Pulmonary artery endothelial cell (primary cell): ENCODE data around the gene ATG4D. TPM values are rescaled to one million over a fixed set of nuclear protein-coding genes. Genes with fewer than 3 reads are reported as not detected.
A peak's percentile ranks its signal among the peaks of the same experiment; 100 is the strongest.

Experiments used
- DNase-seq: peaks from one replicate; pipeline ENCODE4 v3.0.0-alpha.2; 2011; ENCODE audit warnings: low read depth, low spot score
- total RNA-seq: library from RNA; depleted of rRNA; stranded (reverse); fragments of >200 nt; gene quantifications from 2 replicates; pipeline ENCODE4 v1.2.3, GENCODE V29; 2014

Gene ATG4D
- total RNA-seq, 1 donor from 2014 or later: 12.5 TPM

DNA sequence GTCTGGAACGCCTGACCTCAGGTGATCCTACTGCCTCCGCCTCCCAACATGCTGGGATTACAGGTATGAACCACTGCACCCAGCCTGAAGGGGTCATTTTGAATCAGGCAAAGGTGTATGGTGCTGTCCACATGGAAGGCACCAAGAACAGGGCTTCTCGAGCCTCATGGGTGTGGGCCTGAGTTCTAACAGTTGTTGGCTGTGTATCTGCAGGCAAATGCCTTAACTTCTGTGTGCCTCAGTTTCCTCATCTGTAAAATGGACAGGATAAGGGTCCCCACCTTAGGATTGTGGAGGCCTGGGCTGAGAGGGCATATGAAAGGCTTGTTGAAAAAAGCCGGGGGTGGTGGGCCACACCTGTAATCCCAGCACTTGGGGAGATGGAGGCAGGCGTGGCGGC, 34.2 kb downstream of the ATG4D start:
- no peak for DNase-seq

DNA sequence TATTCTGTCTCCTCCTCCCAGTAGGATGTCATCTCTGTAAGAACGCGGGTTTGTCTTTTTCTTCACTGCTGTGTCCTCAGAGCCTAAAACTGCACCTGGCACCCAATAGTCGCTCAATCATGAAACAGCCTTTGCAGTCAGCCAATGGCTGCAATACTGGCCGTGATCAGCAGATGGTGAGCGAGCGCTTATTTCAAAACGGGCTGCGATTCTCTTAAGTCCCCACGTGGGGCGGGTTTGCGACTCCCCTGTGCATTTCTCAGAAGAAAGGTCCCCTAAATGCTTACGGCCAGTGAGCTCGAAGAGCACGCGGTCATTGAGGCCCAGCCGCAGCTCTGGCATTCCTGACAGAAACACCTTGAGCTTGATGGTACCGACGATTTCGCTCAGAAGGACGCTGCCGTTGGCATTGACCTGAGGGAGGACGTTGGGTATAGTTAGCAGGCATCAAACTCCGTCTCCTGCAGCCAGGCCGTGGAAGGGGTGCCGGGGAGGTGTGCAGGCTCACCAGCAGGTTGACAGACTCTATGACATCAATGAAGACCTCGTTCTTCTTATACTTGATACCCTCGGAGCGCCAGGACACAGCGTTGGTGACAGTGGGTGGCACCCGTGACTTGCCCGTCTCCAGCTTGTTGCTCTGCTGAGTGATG, 37.4 kb downstream of the ATG4D start:
- peak; percentile 77 for DNase-seq

DNA sequence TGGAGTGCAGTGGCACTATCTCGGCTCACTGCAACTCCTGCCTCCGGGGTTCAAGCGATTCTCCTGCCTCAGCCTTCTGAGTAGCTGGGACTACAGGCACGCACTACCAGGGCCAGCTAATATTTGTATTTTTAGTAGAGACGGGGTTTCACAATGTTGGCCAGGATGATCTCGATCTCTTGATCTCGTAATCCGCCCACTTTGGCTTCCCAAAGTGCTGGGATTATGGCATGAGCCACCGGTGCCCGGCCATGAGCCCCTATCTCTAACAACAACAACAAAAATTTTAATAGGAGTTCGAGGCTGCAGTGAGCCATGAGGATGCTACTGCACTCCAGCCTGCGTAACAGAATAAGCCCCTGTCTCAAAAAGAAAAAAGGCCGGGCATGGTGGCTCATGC, 38.4 kb downstream of the ATG4D start:
- DNase-seq: no peak

GRCh38 chr19:10583036-10583776, 39.5 kb downstream of the ATG4D start:
- no peak for DNase-seq

GRCh38 chr19:10586396-10586795, 42.7 kb downstream of the ATG4D start:
- DNase-seq: no peak

- DNase-seq: no peak
Measured at GRCh38 chr19:10587022-10587838, 43.5 kb downstream of the ATG4D start, which contains the start of gene AP1M2. AP1M2 (minus strand) TSS chr19:10587312; CDS start chr19:10587231, 81 bp downstream.

DNA sequence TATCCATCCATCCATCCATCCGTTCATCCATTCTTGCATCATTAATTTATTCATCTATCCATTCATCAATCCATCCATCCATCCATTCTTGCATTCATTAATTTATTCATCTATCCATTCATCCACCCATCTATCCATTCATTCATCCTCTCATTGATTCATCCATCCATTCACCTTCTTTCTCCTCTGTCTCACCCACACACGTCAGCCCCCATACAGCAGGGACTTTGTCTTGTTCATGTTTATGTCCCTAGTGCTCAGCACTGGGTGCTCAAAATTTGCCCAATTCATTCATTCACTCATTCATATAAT, 44.1 kb downstream of the ATG4D start:
- DNase-seq: no peak

DNA sequence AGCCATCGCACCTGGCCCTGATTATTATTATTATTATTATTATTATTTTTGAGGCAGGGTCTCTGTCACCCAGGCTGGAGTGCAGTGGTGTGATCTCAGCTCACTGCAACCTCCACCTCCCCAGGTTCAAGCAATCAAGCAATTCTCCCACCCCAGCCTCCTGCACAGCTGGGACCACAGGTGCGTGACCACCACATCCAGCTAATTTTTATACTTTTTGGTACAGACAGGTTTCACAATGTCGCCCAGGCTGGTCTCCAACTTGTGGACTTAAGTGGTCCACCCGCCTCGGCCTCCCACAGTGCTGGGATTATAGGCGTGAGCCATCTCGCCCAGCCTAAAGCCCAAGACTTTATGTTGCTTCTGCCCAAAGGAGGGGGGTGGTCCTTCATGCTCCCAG, 49.4 kb downstream of the ATG4D start:
- no peak for DNase-seq

DNA sequence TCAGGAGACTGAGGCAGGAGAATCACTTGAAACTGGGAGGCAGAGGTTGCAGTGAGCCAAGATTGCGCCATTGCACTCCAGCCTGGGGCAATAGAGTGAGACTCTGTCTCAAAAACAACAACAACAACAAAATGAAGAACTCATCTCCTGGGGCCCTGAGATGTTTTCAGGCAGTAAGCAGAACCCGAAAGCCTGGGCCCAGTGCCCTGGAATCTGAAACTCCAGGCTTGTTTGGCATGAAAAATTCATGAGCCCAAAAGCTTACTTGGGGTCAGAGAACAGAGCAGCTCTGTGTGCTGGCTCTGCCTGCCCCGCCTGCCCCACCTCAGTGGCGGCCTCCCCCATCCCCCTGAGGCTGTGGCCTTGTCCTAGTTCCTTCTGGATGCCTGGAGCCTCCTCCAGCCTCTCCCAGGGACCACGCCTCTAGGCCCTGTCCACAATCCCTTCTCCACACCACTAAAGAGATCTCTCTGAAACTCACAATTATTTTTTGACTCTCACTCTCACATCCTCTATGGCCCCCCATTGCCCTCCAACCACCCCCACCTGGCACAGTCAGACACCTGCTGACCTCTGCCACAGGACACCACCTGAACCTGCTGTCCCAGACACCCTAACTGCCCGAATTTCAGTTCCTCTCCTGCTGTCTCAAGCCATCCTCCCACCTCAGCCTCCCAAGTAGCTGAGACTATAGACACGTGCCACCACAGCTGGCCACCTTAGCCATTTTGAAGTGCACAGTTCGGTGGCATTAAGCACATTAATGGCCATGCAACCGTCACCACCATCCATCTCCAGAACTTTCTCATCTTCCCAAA, 50.3 kb downstream of the ATG4D start:
- no peak for DNase-seq

- no peak for DNase-seq
Measured at GRCh38 chr19:10600149-10600548, 56.4 kb downstream of the ATG4D start.

DNA sequence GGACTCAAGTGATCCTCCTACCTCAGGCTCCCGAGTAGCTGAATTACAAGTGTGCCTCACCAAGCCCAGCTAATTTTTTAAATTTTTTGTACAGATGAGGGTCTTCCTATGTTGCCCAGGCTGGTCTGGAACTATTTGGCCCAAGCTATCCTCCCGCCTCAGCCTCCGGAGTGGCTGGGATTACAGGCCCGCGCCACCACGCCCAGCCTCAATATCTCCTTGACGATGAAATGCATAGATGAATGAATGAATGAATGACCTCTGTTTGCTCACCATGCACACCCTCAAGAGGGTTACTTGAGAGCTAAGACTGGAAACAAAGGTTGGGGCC, 58.3 kb downstream of the ATG4D start:
- DNase-seq: no peak

GRCh38 chr19:10602330-10603083, 58.8 kb downstream of the ATG4D start:
- no peak for DNase-seq

Other genes with a start within 250 kb of the ATG4D start
- gene ZGLP1, start 234.1 kb upstream of the ATG4D start, total RNA-seq: 0.26 and 0.56 TPM in 2 replicates
- gene FDX2, start 227.9 kb upstream of the ATG4D start, total RNA-seq: 21.8 and 25.8 TPM in 2 replicates
- 10.3 and 13.8 TPM in 2 replicates for gene RAVER1, start 210.4 kb upstream of the ATG4D start, total RNA-seq
- gene ICAM3, start 204.3 kb upstream of the ATG4D start, total RNA-seq: 11.1 TPM in 2 replicates
- 96.9 and 143 TPM in 2 replicates for gene TYK2, start 163.3 kb upstream of the ATG4D start, total RNA-seq
- gene CDC37, start 140.4 kb upstream of the ATG4D start, total RNA-seq: 335 and 371 TPM in 2 replicates
- gene PDE4A, start 123.4 kb upstream of the ATG4D start, total RNA-seq: 2.6 and 2.7 TPM in 2 replicates
- gene KEAP1, start 40.5 kb upstream of the ATG4D start, total RNA-seq: 86.3 and 103 TPM in 2 replicates
- gene S1PR5, start 26.5 kb upstream of the ATG4D start, total RNA-seq: not detected in 2 replicates
- 9.8 and 13.7 TPM in 2 replicates for gene KRI1, start 22.1 kb downstream of the ATG4D start, total RNA-seq
- gene CDKN2D, start 25.1 kb downstream of the ATG4D start, total RNA-seq: 4.7 and 4.9 TPM in 2 replicates
- gene AP1M2, start 43.4 kb downstream of the ATG4D start, total RNA-seq: not detected in 2 replicates
- gene SLC44A2, start 81.6 kb downstream of the ATG4D start, total RNA-seq: 27.3 and 31.0 TPM in 2 replicates
- 148 and 178 TPM in 2 replicates for gene ILF3, start 110.4 kb downstream of the ATG4D start, total RNA-seq
- gene QTRT1, start 157.5 kb downstream of the ATG4D start, total RNA-seq: 34.6 and 42.4 TPM in 2 replicates
- gene DNM2, start 174.2 kb downstream of the ATG4D start, total RNA-seq: 116 and 131 TPM in 2 replicates